Keratinocyte (primary cell): ENCODE data around the gene AOX1.

Experiments used
- CTCF ChIP-seq, 3 experiments: IDR thresholded peaks in 1 of 3; conservative IDR thresholded peaks in 1 of 3; optimal IDR thresholded peaks in 1 of 3; 2 replicates in 2 of 3; 3 replicates in 1 of 3; pipeline versions ENCODE3 to v1.5.1; 2011; ENCODE audit warnings: low read length in 3 of 3, mild to moderate bottlenecking in 3 of 3, moderate library complexity in 2 of 3, control low read depth in 1 of 3, inconsistent platforms in 1 of 3; ENCODE audit not compliant: insufficient read depth in 2 of 3; ENCODE audit errors: extremely low read depth in 1 of 3
- EZH2 ChIP-seq: IDR thresholded peaks from one replicate; pipeline ENCODE4 v1.6.1; 2012; ENCODE audit warnings: inconsistent platforms, mild to moderate bottlenecking, low read length, moderate library complexity

GRCh38 chr2:200614249-200614648 is 28.4 kb downstream of the AOX1 start:
- TF ChIP-seq EZH2 = no peak
- TF ChIP-seq CTCF (optimal IDR thresholded peaks at IDR 0.05 in 1 of 3, IDR thresholded peaks at IDR 0.05 in 1 of 3, conservative IDR thresholded peaks at IDR 0.05 in 1 of 3; ENCODE audit: extremely low read depth in 1 of 3, insufficient read depth in 2 of 3, low read length in 3 of 3) = no peak
